HG02943 (cell line): ENCODE results near the gene GOLGA6L25.
"Not testable (repeated sequence)": the region's sequence is repeated elsewhere in the genome, so short reads cannot be mapped to it uniquely, and the experiment has no call there.

ENCODE experiments used
- ATAC-seq: cut with Tn5 transposase; IDR thresholded peaks from one replicate; pipeline ENCODE4 v1.9.1; 2021; ENCODE audit warnings: mild to moderate bottlenecking, low read depth, moderate library complexity; ENCODE audit not compliant: unreplicated experiment

GOLGA6L25 gene, protein sequence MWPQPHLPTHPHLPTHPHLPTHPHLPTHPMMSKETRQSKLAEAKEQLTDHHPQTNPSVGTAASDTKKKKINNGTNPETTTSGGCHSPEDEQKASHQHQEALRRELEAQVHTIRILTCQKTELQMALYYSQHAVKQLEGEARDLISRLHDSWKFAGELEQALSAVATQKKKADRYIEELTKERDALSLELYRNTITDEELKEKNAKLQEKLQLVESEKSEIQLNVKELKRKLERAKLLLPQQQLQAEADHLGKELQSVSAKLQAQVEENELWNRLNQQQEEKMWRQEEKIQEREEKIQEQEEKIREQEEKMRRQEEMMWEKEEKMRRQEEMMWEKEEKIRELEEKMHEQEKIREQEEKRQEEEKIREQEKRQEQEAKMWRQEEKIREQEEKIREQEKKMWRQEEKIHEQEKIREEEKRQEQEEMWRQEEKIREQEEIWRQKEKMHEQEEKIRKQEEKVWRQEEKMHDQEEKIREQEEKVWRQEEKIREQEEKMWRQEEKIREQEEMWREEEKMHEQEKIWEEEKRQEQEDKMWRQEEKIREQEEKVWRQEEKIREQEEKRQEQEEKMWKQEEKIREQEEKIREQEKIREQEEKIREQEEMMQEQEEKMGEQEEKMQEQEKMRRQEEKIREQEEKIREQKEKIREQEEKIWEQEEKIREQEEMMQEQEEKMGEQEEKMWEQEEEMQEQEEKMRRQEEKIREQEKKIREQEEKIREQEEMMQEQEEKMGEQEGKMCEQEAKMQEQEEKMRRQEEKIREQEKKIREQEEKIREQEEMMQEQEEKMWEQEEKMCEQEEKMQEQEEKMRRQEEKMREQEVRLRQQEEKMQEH

DNA sequence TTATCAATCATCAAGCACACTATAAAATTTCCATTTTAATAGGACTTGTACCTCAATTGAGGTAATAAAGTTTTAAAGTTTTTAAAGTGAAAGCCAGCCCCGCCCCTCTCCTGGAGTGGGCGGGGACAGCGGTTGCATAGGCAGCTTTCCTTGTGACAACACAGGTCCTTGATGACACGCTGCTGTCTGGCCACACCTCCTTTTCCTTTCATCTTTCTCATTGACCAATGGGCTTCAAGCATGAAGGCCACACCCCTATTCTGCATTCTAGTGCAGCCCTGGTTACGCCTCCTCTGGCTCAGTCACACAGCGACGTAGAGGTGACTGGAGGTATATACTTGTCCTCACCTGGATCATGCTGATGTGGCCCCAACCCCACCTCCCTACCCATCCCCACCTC, at the start of gene GOLGA6L25:
Gene GOLGA6L25, plus strand, starts transcription at position 301 of the 400 bp plus-strand sequence. Its CDS starts 61 bp downstream, at position 362.
- ATAC-seq = not testable (repeated sequence)

DNA sequence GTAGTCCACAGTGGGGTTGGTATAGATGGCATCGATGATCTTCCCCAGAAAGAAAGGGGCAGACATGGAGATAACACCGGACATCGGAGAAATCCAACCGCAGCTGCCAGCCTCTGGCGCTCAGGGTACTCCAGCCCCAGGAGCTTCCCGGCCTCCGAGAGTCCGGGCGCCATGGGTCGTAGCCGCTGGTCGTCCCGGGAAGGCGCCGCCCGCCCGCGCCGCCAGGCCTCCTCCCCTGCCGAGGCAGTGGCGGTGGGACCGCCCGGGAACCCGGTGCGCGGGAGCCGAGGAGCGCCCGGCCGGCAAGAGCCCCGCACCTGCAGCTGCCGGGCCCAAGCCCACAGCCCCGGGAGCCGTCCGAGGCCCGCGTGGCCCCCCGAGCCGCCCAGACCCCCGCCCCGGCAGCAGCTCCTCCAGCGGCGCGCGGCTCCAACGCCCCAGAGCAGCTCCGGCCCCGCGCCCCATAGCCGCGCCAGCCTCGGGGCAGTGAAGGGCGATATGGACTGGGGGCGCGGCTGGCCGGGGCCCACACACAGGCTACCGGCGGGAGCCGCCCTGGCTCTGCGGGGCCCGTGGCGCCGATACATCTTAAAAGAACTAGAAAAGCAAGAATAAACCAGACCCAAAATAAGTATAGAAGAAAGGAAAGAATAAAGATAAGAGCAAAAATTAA, 45.0 kb upstream of the GOLGA6L25 start:
- not testable (repeated sequence) for ATAC-seq

- ATAC-seq = not testable (repeated sequence)
Observed at GRCh38 chr15:28514128-28514527, 39.2 kb upstream of the GOLGA6L25 start.

DNA sequence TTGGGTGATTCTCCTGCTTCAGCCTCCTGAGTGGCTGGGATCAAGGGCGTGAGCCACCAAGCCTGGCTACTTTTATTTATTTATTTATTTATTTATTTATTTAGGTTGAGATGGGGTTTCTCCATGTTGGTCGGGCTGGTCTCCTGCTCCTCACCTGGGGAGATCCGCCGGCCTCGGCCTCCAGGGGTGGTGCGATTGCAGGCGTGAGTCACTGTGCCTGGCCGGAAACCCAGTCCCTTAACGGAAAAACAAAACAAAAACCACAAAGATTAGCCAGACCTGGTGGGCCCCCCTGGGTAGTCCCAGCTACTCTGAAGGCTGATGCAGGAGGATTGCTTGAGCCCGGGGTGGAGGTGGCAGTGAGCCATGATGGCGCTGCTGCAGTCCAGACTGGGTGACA, 38.2 kb upstream of the GOLGA6L25 start:
- not testable (repeated sequence) for ATAC-seq

GRCh38 chr15:28532954-28533353, 20.4 kb upstream of the GOLGA6L25 start, which contains the start of gene GOLGA8G:
Gene GOLGA8G (minus strand): TSS chr15:28532971. CDS start chr15:28532909, 62 bp downstream.
- not testable (repeated sequence) for ATAC-seq

- not testable (repeated sequence) for ATAC-seq
Observed at GRCh38 chr15:28573351-28573750, 20.0 kb downstream of the GOLGA6L25 start.

DNA sequence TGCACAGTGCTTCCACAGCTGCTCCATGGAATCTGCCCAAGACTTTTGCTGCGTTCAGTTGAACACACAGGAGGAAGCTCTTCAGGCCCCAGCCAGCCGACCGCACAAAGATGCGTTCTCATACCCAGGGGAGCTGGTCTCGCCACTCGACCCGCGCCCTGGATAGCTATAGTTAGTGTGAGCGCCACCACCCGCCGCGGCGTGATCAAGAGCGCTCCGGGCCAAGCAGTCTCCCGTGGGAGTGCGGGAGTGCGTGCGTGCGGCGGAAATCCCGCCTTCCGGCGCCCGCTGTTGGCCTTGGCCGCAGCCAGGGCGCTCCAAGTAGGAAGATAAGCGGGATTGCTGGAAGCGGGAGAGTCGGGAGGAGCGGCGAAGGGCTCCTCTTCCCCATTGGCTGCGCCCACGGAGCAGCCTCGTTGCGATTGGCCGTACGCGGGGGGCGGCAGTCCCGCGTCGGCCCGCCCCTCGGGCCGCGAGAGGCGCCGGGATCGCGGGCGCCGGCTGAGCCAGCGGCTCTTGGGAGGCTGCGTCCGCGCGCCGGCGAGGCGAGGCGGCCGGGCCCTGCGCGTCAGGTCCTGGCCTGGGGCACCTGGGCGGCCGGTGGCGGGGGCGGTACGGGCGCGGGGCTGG, 35.7 kb downstream of the GOLGA6L25 start:
- not testable (repeated sequence) for ATAC-seq

DNA sequence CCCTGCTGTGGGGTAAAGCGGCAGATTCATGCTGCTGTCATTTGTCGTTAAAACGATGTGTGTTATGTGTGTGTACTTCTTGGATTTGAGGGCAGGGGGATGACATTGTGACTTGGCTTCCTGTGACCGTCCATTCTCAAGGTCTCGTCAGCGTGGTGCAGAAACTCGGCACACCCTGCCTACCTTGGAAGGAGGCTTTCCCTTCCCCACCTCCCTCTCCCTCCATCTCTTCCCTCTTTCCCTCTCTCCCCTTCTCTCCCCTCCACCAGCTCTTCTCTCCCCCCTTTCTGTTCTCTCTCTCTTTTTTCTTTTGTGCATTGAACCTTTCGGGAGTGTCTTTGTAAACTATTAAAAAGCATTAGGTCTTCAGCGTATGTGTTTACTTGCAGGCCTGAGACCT, 36.4 kb downstream of the GOLGA6L25 start:
- not testable (repeated sequence) for ATAC-seq

GRCh38 chr15:28592395-28592794, 39.0 kb downstream of the GOLGA6L25 start:
- not testable (repeated sequence) for ATAC-seq

- not testable (repeated sequence) for ATAC-seq
Observed at GRCh38 chr15:28593424-28594129, 40.2 kb downstream of the GOLGA6L25 start.

- ATAC-seq = not testable (repeated sequence)
Observed at GRCh38 chr15:28597471-28597870, 44.1 kb downstream of the GOLGA6L25 start.

- not testable (repeated sequence) for ATAC-seq
Observed at GRCh38 chr15:28598209-28598608, 44.8 kb downstream of the GOLGA6L25 start.

DNA sequence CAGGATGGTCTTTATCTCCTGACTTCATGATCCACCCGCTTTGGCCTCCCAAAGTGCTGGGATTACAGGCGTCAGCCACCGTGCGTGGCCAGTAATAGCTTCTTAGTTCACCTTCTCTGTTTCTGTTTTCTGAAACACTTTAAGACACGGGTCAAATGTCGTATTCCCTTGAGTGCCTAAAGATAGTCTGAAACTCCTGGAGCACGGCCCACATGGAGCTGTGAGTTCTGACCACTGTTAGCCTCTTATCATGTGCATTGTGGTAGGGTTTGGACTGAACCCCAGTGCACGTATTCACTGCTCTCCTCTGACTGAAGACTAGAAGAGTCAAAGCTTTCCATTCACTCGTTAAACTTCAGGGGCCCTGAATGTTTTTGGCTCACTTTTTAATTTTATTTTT, 48.8 kb downstream of the GOLGA6L25 start:
- ATAC-seq = not testable (repeated sequence)
